ENCODE measurements around the gene PGM3.

Gene PGM3, protein sequence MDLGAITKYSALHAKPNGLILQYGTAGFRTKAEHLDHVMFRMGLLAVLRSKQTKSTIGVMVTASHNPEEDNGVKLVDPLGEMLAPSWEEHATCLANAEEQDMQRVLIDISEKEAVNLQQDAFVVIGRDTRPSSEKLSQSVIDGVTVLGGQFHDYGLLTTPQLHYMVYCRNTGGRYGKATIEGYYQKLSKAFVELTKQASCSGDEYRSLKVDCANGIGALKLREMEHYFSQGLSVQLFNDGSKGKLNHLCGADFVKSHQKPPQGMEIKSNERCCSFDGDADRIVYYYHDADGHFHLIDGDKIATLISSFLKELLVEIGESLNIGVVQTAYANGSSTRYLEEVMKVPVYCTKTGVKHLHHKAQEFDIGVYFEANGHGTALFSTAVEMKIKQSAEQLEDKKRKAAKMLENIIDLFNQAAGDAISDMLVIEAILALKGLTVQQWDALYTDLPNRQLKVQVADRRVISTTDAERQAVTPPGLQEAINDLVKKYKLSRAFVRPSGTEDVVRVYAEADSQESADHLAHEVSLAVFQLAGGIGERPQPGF
- total RNA-seq, result 23.2 to 28.5 (median 27.5) reads per million in 3 donors

GRCh38 chr6:83192871-83193746 lies at the start of gene PGM3, which contains the start of gene RWDD2A:
Gene PGM3, minus strand, starts transcription at chr6:83193265. Its CDS starts 2,253 bp downstream, at chr6:83191012.
Gene RWDD2A, plus strand, starts transcription at chr6:83193357. Its CDS starts 1,095 bp downstream, at chr6:83194452.
- Histone ChIP-seq H3K27me3 (replicated peaks; ENCODE audit: control insufficient read depth, insufficient read depth, low read length, poor library complexity, severe bottlenecking) (no peaks in the 10 kb centered on the region), H3K9me3 (ENCODE audit: control insufficient read depth, low read length) (no peaks in the 10 kb centered on the region)

DNA sequence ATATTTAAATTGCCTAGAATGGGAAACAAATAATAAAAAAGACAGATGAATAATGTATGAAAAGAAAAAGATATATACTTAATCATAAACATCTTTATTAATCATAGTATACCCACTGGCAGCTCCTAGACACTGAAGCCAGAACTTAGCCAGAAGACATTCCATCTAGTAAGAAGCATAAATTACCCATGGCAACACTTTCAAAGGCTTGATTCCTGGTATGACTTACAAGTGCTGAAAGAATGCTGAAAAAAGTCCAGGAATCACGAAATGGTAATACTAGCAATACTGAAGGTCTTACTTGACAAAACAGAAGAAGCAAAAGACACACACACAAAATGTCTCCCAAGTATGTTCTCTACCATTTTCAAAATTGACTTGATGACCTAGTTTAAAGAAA lies 38.1 kb upstream of the PGM3 start:
- Histone ChIP-seq H3K9me3 (ENCODE audit: control insufficient read depth, low read length) (no peaks in the 10 kb centered on the region), H3K36me3 (ENCODE audit: control insufficient read depth, insufficient read depth, low read length) (no peaks in the 10 kb centered on the region), H3K4me3 (ENCODE audit: insufficient read depth, low read depth, low read length, poor library complexity, severe bottlenecking) (no peak overlapping the region), H3K4me1 (ENCODE audit: control insufficient read depth, insufficient read depth, low read length, poor library complexity, severe bottlenecking) (no peaks in the 10 kb centered on the region), H3K27me3 (replicated peaks; ENCODE audit: control insufficient read depth, insufficient read depth, low read length, poor library complexity, severe bottlenecking) (no peaks in the 10 kb centered on the region), H3K27ac (ENCODE audit: insufficient read depth, low read length, poor library complexity, severe bottlenecking) (no peak overlapping the region)
- DNase-seq, result no peak

More at GRCh38 chr6:83192871-83193746, at the start of gene PGM3, which contains the start of gene RWDD2A:
- DNase-seq, result peak; percentile 83 to 84 (median 84)
- Histone ChIP-seq H3K36me3 (ENCODE audit: control insufficient read depth, insufficient read depth, low read length) (no peaks in the 10 kb centered on the region), H3K27ac (ENCODE audit: insufficient read depth, low read length, poor library complexity, severe bottlenecking) (peak within 1 kb of the TSS; percentile 82), H3K4me3 (ENCODE audit: insufficient read depth, low read depth, low read length, poor library complexity, severe bottlenecking) (peak within 1 kb of the TSS; percentile 94), H3K4me1 (ENCODE audit: control insufficient read depth, insufficient read depth, low read length, poor library complexity, severe bottlenecking) (peaks cover 5% of the 10 kb centered on the region)

- Histone ChIP-seq H3K27me3 (replicated peaks; ENCODE audit: control insufficient read depth, insufficient read depth, low read length, poor library complexity, severe bottlenecking) (no peaks in the 10 kb centered on the region), H3K36me3 (ENCODE audit: control insufficient read depth, insufficient read depth, low read length) (no peaks in the 10 kb centered on the region), H3K27ac (ENCODE audit: insufficient read depth, low read length, poor library complexity, severe bottlenecking) (no peak overlapping the region), H3K4me3 (ENCODE audit: insufficient read depth, low read depth, low read length, poor library complexity, severe bottlenecking) (no peak overlapping the region), H3K9me3 (ENCODE audit: control insufficient read depth, low read length) (no peaks in the 10 kb centered on the region), H3K4me1 (ENCODE audit: control insufficient read depth, insufficient read depth, low read length, poor library complexity, severe bottlenecking) (no peaks in the 10 kb centered on the region)
- DNase-seq, result no peak
These were observed 33.5 kb upstream of the PGM3 start for GRCh38 chr6:83226517-83226916.

- Histone ChIP-seq H3K36me3 (ENCODE audit: control insufficient read depth, insufficient read depth, low read length) (no peaks in the 10 kb centered on the region), H3K27ac (ENCODE audit: insufficient read depth, low read length, poor library complexity, severe bottlenecking) (no peak overlapping the region), H3K4me3 (ENCODE audit: insufficient read depth, low read depth, low read length, poor library complexity, severe bottlenecking) (no peak overlapping the region), H3K4me1 (ENCODE audit: control insufficient read depth, insufficient read depth, low read length, poor library complexity, severe bottlenecking) (no peaks in the 10 kb centered on the region), H3K27me3 (replicated peaks; ENCODE audit: control insufficient read depth, insufficient read depth, low read length, poor library complexity, severe bottlenecking) (no peaks in the 10 kb centered on the region), H3K9me3 (ENCODE audit: control insufficient read depth, low read length) (no peaks in the 10 kb centered on the region)
- no peak for DNase-seq
These were observed 28.9 kb upstream of the PGM3 start for GRCh38 chr6:83221889-83222479.

DNA sequence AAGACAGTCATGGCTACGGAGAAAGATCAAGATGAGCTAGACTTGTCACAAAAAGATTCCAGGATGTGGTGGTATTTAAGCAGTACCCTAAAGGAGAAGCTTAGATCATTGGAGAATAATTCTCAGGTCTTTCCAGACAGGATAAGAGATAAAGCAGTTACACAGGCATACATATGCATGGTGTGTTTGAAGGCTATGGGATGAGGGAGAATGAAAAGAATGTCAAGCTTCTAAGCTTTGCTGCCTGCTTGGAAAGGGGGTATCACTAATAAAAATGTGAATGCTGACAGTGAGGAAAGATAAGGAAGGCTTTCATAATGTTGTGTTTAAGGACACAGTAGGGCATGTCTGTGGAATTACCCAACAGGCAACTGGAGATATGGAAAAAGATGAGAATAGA lies 28.2 kb upstream of the PGM3 start:
- H3K9me3 ChIP-seq (ENCODE audit: control insufficient read depth, low read length), result no peaks in the 10 kb centered on the region
- DNase-seq, result no peak
- H3K36me3 ChIP-seq (ENCODE audit: control insufficient read depth, insufficient read depth, low read length), result no peaks in the 10 kb centered on the region
- no peak overlapping the region for H3K27ac ChIP-seq (ENCODE audit: insufficient read depth, low read length, poor library complexity, severe bottlenecking)
- no peaks in the 10 kb centered on the region for H3K4me1 ChIP-seq (ENCODE audit: control insufficient read depth, insufficient read depth, low read length, poor library complexity, severe bottlenecking)
- no peak overlapping the region for H3K4me3 ChIP-seq (ENCODE audit: insufficient read depth, low read depth, low read length, poor library complexity, severe bottlenecking)
- no peaks in the 10 kb centered on the region for H3K27me3 ChIP-seq (replicated peaks; ENCODE audit: control insufficient read depth, insufficient read depth, low read length, poor library complexity, severe bottlenecking)

DNA sequence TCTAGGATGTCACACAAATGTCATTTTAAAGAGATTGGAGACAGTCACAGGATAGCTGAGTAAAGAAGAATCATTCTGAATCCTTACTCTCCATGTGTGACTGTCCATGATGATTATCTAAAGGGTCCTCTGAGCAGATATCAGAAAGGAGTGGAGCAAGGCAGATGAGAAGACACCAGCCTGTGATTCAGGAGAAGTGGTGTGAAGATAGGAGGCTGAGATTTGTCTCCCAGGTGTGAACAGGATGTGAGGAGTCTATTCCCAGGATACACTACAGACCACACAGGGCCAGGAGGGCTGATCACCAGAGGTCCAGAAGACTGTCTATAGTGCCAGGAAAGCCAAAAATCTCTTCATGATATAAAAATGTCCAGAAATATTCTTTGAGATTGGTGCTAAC lies 27.1 kb upstream of the PGM3 start:
- DNase-seq, result no peak
- Histone ChIP-seq H3K27ac (ENCODE audit: insufficient read depth, low read length, poor library complexity, severe bottlenecking) (no peak overlapping the region), H3K4me1 (ENCODE audit: control insufficient read depth, insufficient read depth, low read length, poor library complexity, severe bottlenecking) (no peaks in the 10 kb centered on the region), H3K4me3 (ENCODE audit: insufficient read depth, low read depth, low read length, poor library complexity, severe bottlenecking) (no peak overlapping the region), H3K9me3 (ENCODE audit: control insufficient read depth, low read length) (no peaks in the 10 kb centered on the region), H3K27me3 (replicated peaks; ENCODE audit: control insufficient read depth, insufficient read depth, low read length, poor library complexity, severe bottlenecking) (no peaks in the 10 kb centered on the region), H3K36me3 (ENCODE audit: control insufficient read depth, insufficient read depth, low read length) (no peaks in the 10 kb centered on the region)

- Histone ChIP-seq H3K4me3 (ENCODE audit: insufficient read depth, low read depth, low read length, poor library complexity, severe bottlenecking) (no peak overlapping the region), H3K27ac (ENCODE audit: insufficient read depth, low read length, poor library complexity, severe bottlenecking) (no peak overlapping the region), H3K9me3 (ENCODE audit: control insufficient read depth, low read length) (no peaks in the 10 kb centered on the region), H3K36me3 (ENCODE audit: control insufficient read depth, insufficient read depth, low read length) (no peaks in the 10 kb centered on the region), H3K27me3 (replicated peaks; ENCODE audit: control insufficient read depth, insufficient read depth, low read length, poor library complexity, severe bottlenecking) (no peaks in the 10 kb centered on the region), H3K4me1 (ENCODE audit: control insufficient read depth, insufficient read depth, low read length, poor library complexity, severe bottlenecking) (no peaks in the 10 kb centered on the region)
- DNase-seq, result no peak
These were observed 25.6 kb upstream of the PGM3 start for GRCh38 chr6:83218646-83219045.

DNA sequence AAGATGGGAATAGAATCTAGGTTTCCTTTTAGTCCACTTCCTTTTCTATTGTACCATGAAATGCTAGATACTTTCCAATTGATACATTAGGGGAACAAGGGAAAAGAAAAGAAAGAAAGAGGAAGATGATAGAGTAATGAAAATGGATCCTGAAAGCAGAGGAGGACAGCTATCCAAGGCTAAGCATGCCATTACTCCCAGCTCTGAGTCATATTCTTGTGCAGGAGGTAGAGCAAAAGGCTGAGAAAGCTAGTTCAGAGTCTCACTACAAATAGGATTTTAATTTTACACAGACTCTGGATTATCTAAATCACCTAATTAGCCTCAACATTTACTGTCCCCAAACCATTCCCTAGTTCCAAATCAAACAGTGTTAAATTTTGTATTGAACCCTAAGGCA lies 23.7 kb upstream of the PGM3 start:
- H3K4me1 ChIP-seq (ENCODE audit: control insufficient read depth, insufficient read depth, low read length, poor library complexity, severe bottlenecking), result no peaks in the 10 kb centered on the region
- no peaks in the 10 kb centered on the region for H3K36me3 ChIP-seq (ENCODE audit: control insufficient read depth, insufficient read depth, low read length)
- H3K9me3 ChIP-seq (ENCODE audit: control insufficient read depth, low read length), result no peaks in the 10 kb centered on the region
- no peak for DNase-seq
- no peak overlapping the region for H3K4me3 ChIP-seq (ENCODE audit: insufficient read depth, low read depth, low read length, poor library complexity, severe bottlenecking)
- no peak overlapping the region for H3K27ac ChIP-seq (ENCODE audit: insufficient read depth, low read length, poor library complexity, severe bottlenecking)
- H3K27me3 ChIP-seq (replicated peaks; ENCODE audit: control insufficient read depth, insufficient read depth, low read length, poor library complexity, severe bottlenecking), result no peaks in the 10 kb centered on the region

DNA sequence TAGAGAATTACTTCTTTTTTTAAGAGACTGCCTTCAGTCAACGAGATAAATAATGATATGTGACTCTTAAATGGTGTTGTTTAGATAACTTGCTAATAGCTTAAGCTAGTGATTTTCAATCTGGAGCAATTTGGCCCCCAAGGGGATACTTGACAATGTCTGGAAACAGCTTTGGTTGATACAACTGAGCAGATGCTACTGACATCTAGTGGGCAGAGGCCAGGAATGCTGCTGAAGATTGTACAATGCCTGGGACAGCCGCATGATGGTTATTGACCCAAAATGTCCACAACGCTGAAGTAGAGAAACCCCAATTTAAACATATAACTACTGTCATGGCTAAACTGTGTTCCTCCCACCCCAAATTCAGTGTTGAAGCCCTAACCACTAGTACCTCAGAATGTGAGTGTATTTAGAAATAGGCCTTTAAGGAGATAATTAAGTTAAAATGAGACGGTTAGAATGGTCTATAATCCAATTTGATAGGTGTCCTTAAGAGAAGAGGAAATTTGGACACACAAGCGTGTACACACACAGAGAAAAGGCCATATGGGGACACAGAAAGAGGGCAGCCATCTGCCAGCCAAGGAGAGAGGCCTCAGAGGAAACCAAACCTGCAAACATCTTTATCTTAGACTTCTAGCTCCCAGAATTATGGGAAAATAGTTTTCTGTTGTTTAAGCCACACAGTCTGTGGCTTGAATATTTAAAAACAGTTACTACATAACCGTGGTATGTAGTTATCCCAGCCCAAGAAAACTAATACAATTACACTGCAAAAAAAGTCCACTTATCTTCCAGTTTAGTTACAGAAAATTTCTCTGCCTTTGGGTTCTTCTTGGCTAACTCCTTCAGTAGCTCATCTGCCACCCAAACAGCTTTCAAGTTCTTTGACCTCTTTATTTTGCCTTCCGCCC lies 22.3 kb upstream of the PGM3 start:
- Histone ChIP-seq H3K27ac (ENCODE audit: insufficient read depth, low read length, poor library complexity, severe bottlenecking) (no peak overlapping the region), H3K9me3 (ENCODE audit: control insufficient read depth, low read length) (no peaks in the 10 kb centered on the region), H3K27me3 (replicated peaks; ENCODE audit: control insufficient read depth, insufficient read depth, low read length, poor library complexity, severe bottlenecking) (no peaks in the 10 kb centered on the region), H3K4me3 (ENCODE audit: insufficient read depth, low read depth, low read length, poor library complexity, severe bottlenecking) (no peak overlapping the region), H3K4me1 (ENCODE audit: control insufficient read depth, insufficient read depth, low read length, poor library complexity, severe bottlenecking) (no peaks in the 10 kb centered on the region), H3K36me3 (ENCODE audit: control insufficient read depth, insufficient read depth, low read length) (no peaks in the 10 kb centered on the region)
- DNase-seq, result peak in 2 of 3 donors; percentile 5 to 26

Data from effector memory CD4-positive, alpha-beta T cell (primary cell).